H9 (cell line): ENCODE results near the gene SPECC1L. TPM values are rescaled to one million over a fixed set of nuclear protein-coding genes. Genes with fewer than 3 reads are reported as not detected.
"Not testable (repeated sequence)": the region's sequence is repeated elsewhere in the genome, so short reads cannot be mapped to it uniquely, and the experiment has no call there.

ENCODE experiments used
- DNase-seq: peaks from one replicate; pipeline ENCODE4 v3.0.0-alpha.2; 2017
- H2AFZ ChIP-seq: one replicate; pipeline ENCODE4 v1.6.1; 2013; ENCODE audit warnings: mild to moderate bottlenecking, low read length, control low read depth, moderate library complexity
- H2AK5ac ChIP-seq: 2 replicates; pipeline ENCODE4 v1.6.1; 2013; ENCODE audit warnings: low read length, control low read depth, mixed read lengths; ENCODE audit not compliant: insufficient read length
- H2BK120ac ChIP-seq: one replicate; pipeline ENCODE4 v1.6.1; 2013; ENCODE audit warnings: low read depth, mild to moderate bottlenecking, low read length, control low read depth, inconsistent platforms; ENCODE audit not compliant: poor library complexity, severe bottlenecking
- H2BK12ac ChIP-seq: 2 replicates; pipeline ENCODE4 v1.6.1; 2013; ENCODE audit warnings: low read length, control low read depth, mixed read lengths, low read depth; ENCODE audit not compliant: insufficient read length
- H2BK15ac ChIP-seq: 2 replicates; pipeline ENCODE4 v1.6.1; 2013; ENCODE audit warnings: low read depth, low read length, control low read depth
- H2BK20ac ChIP-seq: one replicate; pipeline ENCODE4 v1.6.1; 2013; ENCODE audit warnings: low read depth, mild to moderate bottlenecking, low read length, control low read depth, inconsistent platforms; ENCODE audit not compliant: poor library complexity, severe bottlenecking
- H2BK5ac ChIP-seq: 2 replicates; pipeline ENCODE4 v1.6.1; 2013; ENCODE audit warnings: low read length, control low read depth, mixed read lengths; ENCODE audit not compliant: insufficient read length
- H3K14ac ChIP-seq: 2 replicates; pipeline ENCODE4 v1.6.1; 2013; ENCODE audit warnings: low read length, control low read depth; ENCODE audit not compliant: insufficient read depth
- H3K18ac ChIP-seq: 2 replicates; pipeline ENCODE4 v1.6.1; 2013; ENCODE audit warnings: low read depth, mild to moderate bottlenecking, mixed read lengths, low read length, control low read depth; ENCODE audit not compliant: insufficient read length
- H3K23ac ChIP-seq: 2 replicates; pipeline ENCODE4 v1.6.1; 2013; ENCODE audit warnings: low read length, control low read depth, mixed read lengths, low read depth; ENCODE audit not compliant: insufficient read length
- H3K23me2 ChIP-seq: 2 replicates; pipeline ENCODE4 v1.6.1; 2013; ENCODE audit warnings: low read depth, mild to moderate bottlenecking, mixed read lengths, low read length, control low read depth; ENCODE audit not compliant: insufficient read length, poor library complexity, severe bottlenecking
- H3K27ac ChIP-seq: 2 replicates; pipeline ENCODE4 v1.5.1; 2013; ENCODE audit warnings: low read length, control low read depth, mixed read lengths, low read depth; ENCODE audit not compliant: insufficient read length
- H3K27me3 ChIP-seq: 2 replicates; pipeline ENCODE4 v1.6.1; 2013; ENCODE audit warnings: low read length, control low read depth, inconsistent platforms; ENCODE audit not compliant: insufficient read depth
- H3K4ac ChIP-seq: 2 replicates; pipeline ENCODE4 v1.6.1; 2013; ENCODE audit warnings: low read depth, mild to moderate bottlenecking, control low read depth, inconsistent platforms, low read length, moderate library complexity
- H3K4me1 ChIP-seq: 2 replicates; pipeline ENCODE4 v1.6.1; 2013; ENCODE audit warnings: low read length, control low read depth, inconsistent platforms; ENCODE audit not compliant: insufficient read depth
- H3K4me2 ChIP-seq: 2 replicates; pipeline ENCODE4 v1.6.1; 2013; ENCODE audit warnings: low read length, control low read depth, mixed read lengths; ENCODE audit not compliant: insufficient read length, insufficient read depth
- H3K56ac ChIP-seq: 2 replicates; pipeline ENCODE4 v1.6.1; 2013; ENCODE audit warnings: low read depth, mild to moderate bottlenecking, mixed read lengths, low read length, control low read depth; ENCODE audit not compliant: insufficient read length
- H3K79me1 ChIP-seq: 2 replicates; pipeline ENCODE4 v1.6.1; 2013; ENCODE audit warnings: low read depth, mild to moderate bottlenecking, moderate library complexity, low read length, control low read depth, inconsistent platforms; ENCODE audit not compliant: insufficient read depth, poor library complexity, severe bottlenecking
- H3K79me2 ChIP-seq: 2 replicates; pipeline ENCODE4 v1.6.1; 2013; ENCODE audit warnings: low read length, control low read depth, inconsistent platforms; ENCODE audit not compliant: insufficient read depth
- H3K9ac ChIP-seq: 2 replicates; pipeline ENCODE4 v1.6.1; 2013; ENCODE audit warnings: low read length, control low read depth, mixed read lengths; ENCODE audit not compliant: insufficient read length; ENCODE audit errors: extremely low read depth
- H3K9me3 ChIP-seq: one replicate; pipeline ENCODE4 v1.6.1; 2013; ENCODE audit warnings: low read depth, low read length, inconsistent platforms; ENCODE audit not compliant: control insufficient read depth
- H3T11ph ChIP-seq: one replicate; pipeline ENCODE4 v1.6.1; 2013; ENCODE audit warnings: mild to moderate bottlenecking, low read length, control low read depth, inconsistent platforms
- H4K20me1 ChIP-seq: one replicate; pipeline ENCODE4 v1.6.1; 2013; ENCODE audit not compliant: control insufficient read depth, insufficient read length, insufficient read depth
- H4K5ac ChIP-seq: 2 replicates; pipeline ENCODE4 v1.6.1; 2013; ENCODE audit warnings: low read depth, mild to moderate bottlenecking, mixed read lengths, low read length, control low read depth; ENCODE audit not compliant: insufficient read length
- H4K8ac ChIP-seq: replicated peaks from 2 replicates; pipeline ENCODE4 v1.6.1; 2013; ENCODE audit warnings: low read length, control low read depth, mixed read lengths, low read depth; ENCODE audit not compliant: insufficient read length
- H4K91ac ChIP-seq: 2 replicates; pipeline ENCODE4 v1.6.1; 2013; ENCODE audit warnings: low read depth, mild to moderate bottlenecking, moderate library complexity, mixed read lengths, low read length, control low read depth; ENCODE audit not compliant: insufficient read length
- H3K27ac Mint-ChIP-seq, 3 experiments: 2 replicates in 2 of 3; 3 replicates in 1 of 3; pipeline ENCODE4 v1.8.0; 2020 to 2021; ENCODE audit warnings: mixed read lengths in 3 of 3, mild to moderate bottlenecking in 1 of 3, moderate library complexity in 1 of 3
- H3K27me3 Mint-ChIP-seq: 2 replicates; pipeline ENCODE4 v1.8.0; 2021; ENCODE audit warnings: low read depth, mild to moderate bottlenecking, moderate library complexity, mixed read lengths
- H3K36me3 Mint-ChIP-seq, 3 experiments: 2 replicates in 2 of 3; 3 replicates in 1 of 3; pipeline ENCODE4 v1.8.0; 2020 to 2021; ENCODE audit warnings: low read depth in 3 of 3, mixed read lengths in 3 of 3; ENCODE audit not compliant: insufficient read depth in 1 of 3
- H3K4me1 Mint-ChIP-seq, 2 experiments: 2 replicates each; pipeline ENCODE4 v1.8.0; 2020; ENCODE audit warnings: mixed read lengths in 2 of 2
- H3K4me3 Mint-ChIP-seq, 2 experiments: 2 replicates in 1 of 2; 3 replicates in 1 of 2; pipeline ENCODE4 v1.8.0; 2020 to 2021; ENCODE audit warnings: mild to moderate bottlenecking in 2 of 2, mixed read lengths in 2 of 2, moderate library complexity in 1 of 2
- H3K9me3 Mint-ChIP-seq, 2 experiments: 2 replicates in 1 of 2; 3 replicates in 1 of 2; pipeline ENCODE4 v1.8.0; 2020; ENCODE audit warnings: mild to moderate bottlenecking in 2 of 2, mixed read lengths in 2 of 2, moderate library complexity in 1 of 2
- CTCF ChIP-seq: fragments of 200-600 bp; sonication (generic); conservative IDR thresholded peaks from 3 replicates; pipeline ENCODE4 v1.8.0; 2021; ENCODE audit warnings: antibody characterized with exemption, mild to moderate bottlenecking
- WGBS: extraction: QIAGEN DNeasy Blood & Tissue Kit; methylation state at CpG from one replicate; pipeline ENCODE4 v1.1.7; 2013; ENCODE audit warnings: missing lambda C conversion rate, low lambda C conversion rate, mixed read lengths; ENCODE audit not compliant: insufficient read length; ENCODE audit errors: extremely low coverage; 5-methylcytosine and 5-hydroxymethylcytosine counted together
- total RNA-seq: library from RNA; stranded (reverse); gene quantifications from 2 replicates; pipeline ENCODE4 v1.2.1, GENCODE V29; 2021

Gene SPECC1L
- total RNA-seq, 1 experiment from 2014 or later = 57.1 TPM

GRCh38 chr22:24259459-24259858, 11.2 kb upstream of the SPECC1L start:
- no CpG with 5 or more reads among the region's 10 CpGs for WGBS

DNA sequence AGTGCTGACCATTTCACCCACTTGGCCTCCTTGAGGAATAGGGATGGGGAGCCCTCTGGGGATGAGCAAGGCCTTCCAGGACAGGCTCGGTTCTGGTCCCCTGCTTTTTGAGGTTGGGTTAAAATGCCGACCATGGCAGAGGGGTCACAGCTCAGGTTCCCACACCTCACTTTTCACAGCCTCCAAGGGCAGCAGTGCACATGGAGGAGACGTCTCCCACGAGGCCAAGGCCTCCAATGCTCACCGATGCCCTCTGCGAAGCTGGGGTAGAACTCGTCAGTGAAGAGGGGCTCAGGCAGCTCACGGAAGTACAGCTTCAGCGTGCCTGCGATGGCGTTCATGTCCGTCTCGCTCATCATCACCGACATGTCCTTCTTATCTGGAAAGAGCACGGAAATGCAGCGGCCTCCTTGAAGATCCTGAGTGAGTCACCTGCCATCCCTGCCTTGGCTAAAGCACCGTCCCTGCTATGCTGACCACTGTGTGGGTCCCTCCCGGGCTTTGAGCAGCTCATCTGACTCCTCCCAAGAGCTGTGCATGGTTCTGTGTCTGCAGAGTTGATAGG, 8.4 kb upstream of the SPECC1L start:
- not testable (repeated sequence) for H3K14ac ChIP-seq, H3K79me2 ChIP-seq, H2AK5ac ChIP-seq, H3K23ac ChIP-seq, H4K5ac ChIP-seq, H3K27ac ChIP-seq, H3K79me1 ChIP-seq, H3K4me1 Mint-ChIP-seq, H2BK5ac ChIP-seq, H2AFZ ChIP-seq, H2BK20ac ChIP-seq, H4K20me1 ChIP-seq, H3K9me3 Mint-ChIP-seq, H3K27ac Mint-ChIP-seq, H3K56ac ChIP-seq, H3K4ac ChIP-seq, H2BK15ac ChIP-seq, H3K4me2 ChIP-seq, H3K27me3 Mint-ChIP-seq, H3K27me3 ChIP-seq, H3K9ac ChIP-seq, H4K91ac ChIP-seq, DNase-seq, H2BK120ac ChIP-seq, H3K36me3 Mint-ChIP-seq, H4K8ac ChIP-seq, H3K23me2 ChIP-seq, H3K4me1 ChIP-seq, H3K4me3 Mint-ChIP-seq, H3K9me3 ChIP-seq, H3T11ph ChIP-seq, H3K18ac ChIP-seq, H2BK12ac ChIP-seq
- WGBS = no CpG with 5 or more reads among the region's 18 CpGs

More at GRCh38 chr22:24259459-24259858, 11.2 kb upstream of the SPECC1L start:
- H3K27me3 ChIP-seq, H3K79me1 ChIP-seq, H4K20me1 ChIP-seq, H3K14ac ChIP-seq, H3K18ac ChIP-seq, H4K5ac ChIP-seq, H4K8ac ChIP-seq, H3K56ac ChIP-seq, H4K91ac ChIP-seq, H3K27me3 Mint-ChIP-seq, H3K4me2 ChIP-seq, H3K9me3 Mint-ChIP-seq, H3T11ph ChIP-seq, H3K9me3 ChIP-seq, H2BK15ac ChIP-seq, H2BK120ac ChIP-seq, H3K79me2 ChIP-seq, H3K4me3 Mint-ChIP-seq, H3K4me1 ChIP-seq, H3K27ac ChIP-seq, H2BK12ac ChIP-seq, H3K4ac ChIP-seq, H3K4me1 Mint-ChIP-seq, H3K23me2 ChIP-seq, H2BK20ac ChIP-seq, H2BK5ac ChIP-seq, H3K23ac ChIP-seq, H2AFZ ChIP-seq, H2AK5ac ChIP-seq, H3K36me3 Mint-ChIP-seq, H3K9ac ChIP-seq, H3K27ac Mint-ChIP-seq: not testable (repeated sequence)
- DNase-seq = peak; percentile 78
- peak; percentile 69 for TF ChIP-seq CTCF
